HUES64 (cell line): ENCODE data around the gene TMEM267.
"Not testable (repeated sequence)": the region's sequence is repeated elsewhere in the genome, so short reads cannot be mapped to it uniquely, and the experiment has no call there.

Source experiments
- H3K27ac ChIP-seq: 2 replicates; pipeline ENCODE4 v1.7.0; 2013; ENCODE audit warnings: low read depth, low read length, inconsistent platforms
- H3K27me3 ChIP-seq: 2 replicates; pipeline ENCODE4 v1.6.1; 2013; ENCODE audit warnings: mild to moderate bottlenecking, low read length; ENCODE audit not compliant: insufficient read depth
- H3K36me3 ChIP-seq: 2 replicates; pipeline ENCODE4 v1.6.1; 2013; ENCODE audit warnings: mild to moderate bottlenecking, low read length; ENCODE audit not compliant: insufficient read depth
- H3K4me1 ChIP-seq: 2 replicates; pipeline ENCODE4 v1.6.1; 2013; ENCODE audit warnings: mild to moderate bottlenecking, low read length, moderate library complexity; ENCODE audit not compliant: insufficient read depth
- H3K4me3 ChIP-seq: 2 replicates; pipeline ENCODE4 v1.5.1; 2013; ENCODE audit warnings: mild to moderate bottlenecking, low read length, moderate library complexity
- H3K9ac ChIP-seq: 2 replicates; pipeline ENCODE4 v1.6.1; 2013; ENCODE audit warnings: mild to moderate bottlenecking, low read depth, low read length
- H3K9me3 ChIP-seq: 2 replicates; pipeline ENCODE4 v1.6.1; 2013; ENCODE audit warnings: low read depth, low read length; ENCODE audit not compliant: insufficient read depth
- WGBS: fragments of 150-250, 120-280 bp; methylation state at CpG from one replicate; pipeline ENCODE4 v1.1.7; 2013; ENCODE audit warnings: missing lambda C conversion rate; 5-methylcytosine and 5-hydroxymethylcytosine counted together

Gene TMEM267

DNA sequence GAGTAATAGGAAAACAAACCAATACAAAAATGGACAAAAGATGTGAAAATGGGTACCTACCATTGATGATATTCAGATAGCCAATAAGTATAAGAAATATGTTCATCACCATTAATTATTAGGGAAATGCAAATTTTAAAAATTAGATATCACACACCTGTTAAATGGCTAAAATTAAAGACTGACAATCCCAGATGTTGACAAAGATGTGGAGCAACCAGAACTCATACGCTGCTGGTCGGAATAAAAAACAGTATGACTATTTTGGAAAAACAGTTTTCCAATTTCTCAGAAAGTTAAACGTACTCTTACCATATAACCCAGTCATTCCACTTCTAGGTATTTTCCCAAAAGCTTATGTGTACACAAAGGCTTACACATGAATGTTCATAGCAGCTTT, 27.1 kb downstream of the TMEM267 start:
- Histone ChIP-seq H3K27ac (no peak overlapping the region), H3K27me3 (no peaks in the 10 kb centered on the region), H3K4me1 (no peaks in the 10 kb centered on the region), H3K4me3 (no peak overlapping the region), H3K36me3 (no peaks in the 10 kb centered on the region), H3K9me3 (peaks cover 14% of the 10 kb centered on the region), H3K9ac (no peak overlapping the region)
- WGBS: 98% methylated on average over 3 of the region's 3 CpGs

DNA sequence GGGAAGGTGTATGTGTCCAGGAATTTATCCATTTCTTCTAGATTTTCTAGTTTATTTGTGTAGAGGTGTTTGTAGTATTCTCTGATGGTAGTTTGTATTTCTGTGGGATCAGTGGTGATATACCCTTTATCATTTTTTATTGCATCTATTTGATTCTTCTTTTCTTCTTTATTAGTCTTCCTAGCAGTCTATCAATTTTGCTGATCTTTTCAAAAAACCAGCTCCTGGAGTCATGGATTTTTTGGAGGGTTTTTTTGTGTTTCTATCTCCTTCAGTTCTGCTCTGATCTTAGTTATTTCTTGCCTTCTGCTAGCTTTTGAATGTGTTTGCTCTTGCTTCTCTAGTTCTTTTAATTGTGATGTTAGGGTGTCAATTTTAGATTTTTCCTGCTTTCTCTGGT, 42.1 kb downstream of the TMEM267 start:
- H3K9ac ChIP-seq, H3K27me3 ChIP-seq, H3K4me1 ChIP-seq, H3K27ac ChIP-seq, H3K4me3 ChIP-seq: not testable (repeated sequence)
- peaks cover 20% of the 10 kb centered on the region; the same call in 1 of the 2 replicates for H3K36me3 ChIP-seq
- peaks cover 14% of the 10 kb centered on the region for H3K9me3 ChIP-seq

DNA sequence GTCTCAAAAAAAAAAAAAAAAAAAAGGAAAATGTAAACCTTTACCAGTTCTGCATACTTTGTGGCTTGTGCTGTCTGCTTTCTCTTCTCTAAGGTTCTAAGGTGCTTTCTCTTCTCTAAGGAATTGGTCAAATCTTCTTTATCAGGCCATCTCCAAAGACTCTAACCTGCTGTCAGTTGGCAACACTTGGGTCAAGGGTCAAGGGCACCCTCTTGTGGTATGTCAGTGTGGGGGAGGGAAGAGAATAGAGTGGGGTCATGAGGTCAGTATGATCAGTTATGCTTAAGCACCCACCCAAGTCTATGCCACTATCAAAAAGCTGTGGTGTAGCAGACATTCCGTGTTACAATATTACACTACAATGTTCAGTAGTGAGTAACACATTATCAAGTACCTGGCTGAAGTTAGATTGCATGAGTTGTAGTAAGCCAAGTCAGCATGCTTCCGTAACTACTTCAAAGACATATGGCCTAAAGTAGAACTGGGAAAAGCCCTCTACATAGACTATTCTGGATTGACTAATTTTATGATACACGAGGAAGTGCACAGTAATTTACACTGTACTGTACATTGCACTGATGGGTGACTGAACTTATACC, 46.5 kb downstream of the TMEM267 start:
- H3K9ac ChIP-seq: no peak overlapping the region
- WGBS: 96% methylated on average over 3 of the region's 3 CpGs
- H3K27ac ChIP-seq: no peak overlapping the region
- H3K36me3 ChIP-seq: no peaks in the 10 kb centered on the region
- no peaks in the 10 kb centered on the region for H3K27me3 ChIP-seq
- H3K9me3 ChIP-seq: no peaks in the 10 kb centered on the region
- H3K4me1 ChIP-seq: no peaks in the 10 kb centered on the region
- no peak overlapping the region for H3K4me3 ChIP-seq

DNA sequence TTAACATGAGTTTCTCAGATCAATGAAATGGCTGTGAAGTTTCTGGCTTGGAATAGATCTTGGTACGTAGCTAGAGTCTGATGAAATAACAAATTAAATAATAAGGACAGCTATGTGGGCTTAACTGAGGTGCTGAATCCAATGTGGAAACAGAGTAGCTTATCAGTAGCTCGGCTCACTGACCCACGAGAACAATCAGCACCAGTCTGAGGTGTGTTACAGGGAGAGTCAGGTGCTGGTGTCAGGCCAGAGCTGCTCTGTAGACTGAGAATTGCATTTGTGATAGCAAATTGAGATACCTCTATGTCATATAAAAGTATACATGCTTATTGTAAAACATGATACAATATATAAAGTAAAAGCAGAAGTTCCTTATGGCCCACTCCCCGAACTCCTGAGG, 50.3 kb downstream of the TMEM267 start:
- Histone ChIP-seq H3K4me1 (no peaks in the 10 kb centered on the region), H3K27ac (no peak overlapping the region), H3K9ac (no peak overlapping the region), H3K36me3 (no peaks in the 10 kb centered on the region), H3K4me3 (no peak overlapping the region), H3K9me3 (no peaks in the 10 kb centered on the region), H3K27me3 (no peaks in the 10 kb centered on the region)
- 88% methylated on average over 3 of the region's 4 CpGs for WGBS

- 94% methylated on average over 3 of the region's 3 CpGs for WGBS
- Histone ChIP-seq H3K9ac (no peak overlapping the region), H3K36me3 (no peaks in the 10 kb centered on the region), H3K9me3 (no peaks in the 10 kb centered on the region), H3K27ac (no peak overlapping the region), H3K4me3 (no peak overlapping the region), H3K4me1 (no peaks in the 10 kb centered on the region), H3K27me3 (no peaks in the 10 kb centered on the region)
Observed at GRCh38 chr5:43432486-43433375, 50.9 kb downstream of the TMEM267 start.

DNA sequence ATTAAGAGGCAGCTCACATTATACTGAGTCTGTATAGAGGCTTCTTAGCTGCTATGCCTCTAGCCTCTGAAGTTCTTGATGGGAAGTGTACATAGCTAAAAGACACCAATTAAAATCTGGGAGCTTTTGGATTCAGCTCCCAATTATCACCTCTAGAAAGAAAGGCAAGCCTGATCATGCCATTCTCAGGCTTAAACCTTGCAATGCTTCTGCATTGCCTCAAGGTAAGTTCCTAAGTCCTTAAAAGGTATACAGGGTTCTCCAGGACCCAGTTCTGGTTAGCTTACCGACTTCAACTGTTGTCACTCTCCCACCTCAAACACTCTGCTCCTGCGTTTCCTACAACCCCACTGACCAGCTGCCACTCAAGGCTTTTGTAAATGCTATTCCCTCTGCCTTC, 54.0 kb downstream of the TMEM267 start:
- Histone ChIP-seq H3K4me3 (no peak overlapping the region), H3K4me1 (no peaks in the 10 kb centered on the region), H3K36me3 (no peaks in the 10 kb centered on the region), H3K27ac (no peak overlapping the region), H3K27me3 (no peaks in the 10 kb centered on the region), H3K9ac (no peak overlapping the region), H3K9me3 (peaks cover 3% of the 10 kb centered on the region; the same call in 1 of the 2 replicates)
- WGBS: 89% methylated on average over 2 of the region's 2 CpGs

DNA sequence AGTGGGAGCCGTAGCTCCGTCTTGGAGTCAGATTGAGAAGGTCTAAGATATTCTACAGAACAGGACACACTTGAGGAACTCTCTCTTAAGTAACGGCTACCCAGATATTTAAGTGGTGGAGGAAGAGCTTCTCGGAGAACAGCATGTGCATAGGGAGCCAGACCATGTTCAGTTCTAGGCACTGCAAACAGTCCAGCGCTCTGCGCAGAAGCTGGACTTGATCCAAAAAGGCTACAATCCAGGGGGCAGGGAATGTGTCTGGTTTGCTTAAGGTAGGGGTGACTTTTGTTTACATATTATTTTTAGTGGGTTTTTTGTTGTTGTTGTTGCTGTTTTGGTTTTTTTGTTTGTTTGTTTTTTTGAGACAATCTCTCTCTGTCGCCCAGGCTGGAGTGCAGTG, 54.6 kb downstream of the TMEM267 start:
- H3K4me1 ChIP-seq: no peaks in the 10 kb centered on the region
- H3K9me3 ChIP-seq: peaks cover 3% of the 10 kb centered on the region; the same call in 1 of the 2 replicates
- H3K4me3 ChIP-seq: no peak overlapping the region
- no peaks in the 10 kb centered on the region for H3K27me3 ChIP-seq
- 95% methylated on average over 7 of the region's 7 CpGs for WGBS
- no peak overlapping the region for H3K27ac ChIP-seq
- H3K9ac ChIP-seq: no peak overlapping the region
- H3K36me3 ChIP-seq: no peaks in the 10 kb centered on the region

GRCh38 chr5:43427306-43427705, 56.4 kb downstream of the TMEM267 start:
- Histone ChIP-seq H3K27me3 (no peaks in the 10 kb centered on the region), H3K4me1 (no peaks in the 10 kb centered on the region), H3K36me3 (no peaks in the 10 kb centered on the region), H3K9ac (no peak overlapping the region), H3K9me3 (peaks cover 3% of the 10 kb centered on the region; the same call in 1 of the 2 replicates), H3K27ac (no peak overlapping the region), H3K4me3 (no peak overlapping the region)
- 96% methylated on average over 4 of the region's 4 CpGs for WGBS

DNA sequence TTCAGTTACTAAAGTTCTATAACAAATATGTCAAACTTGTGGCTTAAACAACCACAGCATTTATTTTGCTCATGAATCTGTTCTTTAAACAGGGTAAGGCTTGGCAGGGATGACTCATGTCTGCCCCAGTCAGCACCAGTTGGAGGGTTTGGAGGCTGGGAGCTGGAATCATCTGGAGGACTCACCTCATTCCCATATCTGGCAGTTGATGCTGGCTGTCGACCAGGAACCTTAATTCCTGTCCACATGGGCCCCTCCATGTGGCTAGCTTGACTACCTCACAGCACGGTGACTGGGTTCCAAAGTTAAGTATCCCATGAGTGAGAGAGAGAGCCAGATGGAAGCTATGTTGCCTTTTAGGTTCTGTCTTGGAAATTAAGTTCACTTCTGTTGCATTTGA, 57.7 kb downstream of the TMEM267 start:
- no peaks in the 10 kb centered on the region for H3K27me3 ChIP-seq
- no peak overlapping the region for H3K4me3 ChIP-seq
- H3K4me1 ChIP-seq: no peaks in the 10 kb centered on the region
- 88% methylated on average over 2 of the region's 2 CpGs for WGBS
- peaks cover 3% of the 10 kb centered on the region; the same call in 1 of the 2 replicates for H3K9me3 ChIP-seq
- no peaks in the 10 kb centered on the region for H3K36me3 ChIP-seq
- no peak overlapping the region for H3K27ac ChIP-seq
- no peak overlapping the region for H3K9ac ChIP-seq

DNA sequence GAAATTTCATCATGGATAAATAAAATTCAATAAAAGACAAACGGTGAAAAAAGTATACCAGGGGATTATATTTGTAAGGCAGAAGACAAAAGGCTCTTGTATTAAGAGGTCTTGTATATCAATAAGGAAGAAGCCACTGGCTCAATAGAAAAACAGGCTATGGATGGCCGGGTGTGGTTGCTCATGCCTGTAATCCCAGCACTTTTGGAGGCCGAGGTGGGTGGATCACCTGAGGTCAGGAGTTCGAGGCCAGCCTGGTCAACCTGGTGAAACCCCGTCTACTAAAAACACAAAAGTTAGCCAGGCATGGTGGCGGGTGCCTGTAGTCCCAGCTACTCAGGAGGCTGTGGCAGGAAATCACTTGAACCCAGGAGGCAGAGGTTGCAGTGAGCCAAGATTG, 60.6 kb downstream of the TMEM267 start:
- not testable (repeated sequence) for H3K9ac ChIP-seq, H3K4me1 ChIP-seq, H3K36me3 ChIP-seq, H3K4me3 ChIP-seq, H3K27ac ChIP-seq, H3K27me3 ChIP-seq, H3K9me3 ChIP-seq
- WGBS: 95% methylated on average over 6 of the region's 6 CpGs

- Histone ChIP-seq H3K27me3 (no peaks in the 10 kb centered on the region), H3K27ac (no peak overlapping the region), H3K9me3 (peaks cover 3% of the 10 kb centered on the region; the same call in 1 of the 2 replicates), H3K9ac (no peak overlapping the region), H3K4me3 (no peak overlapping the region), H3K36me3 (no peaks in the 10 kb centered on the region), H3K4me1 (no peaks in the 10 kb centered on the region)
- WGBS: 75% methylated on average over 2 of the region's 2 CpGs
Observed at GRCh38 chr5:43422143-43422542, 61.5 kb downstream of the TMEM267 start.
